PFSK-1 (cell line): ENCODE results near the gene SLC25A1.

Source experiments
- POLR2AphosphoS5 ChIP-seq: IDR thresholded peaks from 2 replicates; pipeline ENCODE4 v1.6.1; 2012; ENCODE audit warnings: low read depth, mild to moderate bottlenecking, control low read depth, low read length, moderate library complexity
- SIN3A ChIP-seq: IDR thresholded peaks from 2 replicates; pipeline ENCODE4 v1.6.1; 2012; ENCODE audit warnings: mild to moderate bottlenecking, low read length, moderate library complexity, borderline replicate concordance; ENCODE audit not compliant: insufficient read depth

DNA sequence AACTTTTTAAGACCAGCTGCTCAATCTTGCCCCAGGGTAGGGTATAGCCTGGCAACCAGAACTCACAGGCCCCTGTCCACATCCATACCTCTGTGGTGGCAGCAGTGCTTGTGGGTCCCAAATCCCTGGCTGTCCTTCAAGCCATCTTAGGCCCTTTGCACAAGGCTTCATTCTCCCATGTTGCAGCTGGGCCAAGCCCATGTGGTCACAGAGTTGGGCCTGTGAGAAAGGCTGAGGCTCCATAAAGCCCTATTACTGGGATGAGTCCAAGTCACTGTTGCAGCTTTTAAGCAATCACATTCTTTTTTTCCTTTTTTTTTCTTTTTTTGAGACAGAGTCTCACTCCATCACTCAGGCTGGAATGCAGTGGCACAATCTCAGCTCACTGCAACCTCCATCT lies 47.9 kb upstream of the SLC25A1 start:
- TF ChIP-seq POLR2AphosphoS5 = no peak
- TF ChIP-seq SIN3A = no peak
